HepG2 (cell line): ENCODE data around the gene PEAK3. TPM values are rescaled to one million over a fixed set of nuclear protein-coding genes. Genes with fewer than 3 reads are reported as not detected.

Experiments
- AGO2 ChIP-seq: fragments of 200-400 bp; formaldehyde crosslinking; optimal IDR thresholded peaks from 2 replicates; pipeline ENCODE3; 2017; ENCODE audit warnings: mild to moderate bottlenecking, low read depth, low read length, moderate library complexity
- CAMTA2 ChIP-seq: sonication (generic); formaldehyde crosslinking; IDR thresholded peaks from 2 replicates; pipeline ENCODE4 v1.4.0; 2020; ENCODE audit warnings: mild to moderate bottlenecking, missing genetic modification reagents, borderline replicate concordance
- ERF ChIP-seq: IDR thresholded peaks from 2 replicates; pipeline ENCODE4 v1.6.1; 2018; ENCODE audit warnings: missing biosample characterization, missing genetic modification reagents
- GPN1 ChIP-seq: sonication (generic); formaldehyde crosslinking; IDR thresholded peaks from 2 replicates; pipeline ENCODE4 v1.5.1; 2020; ENCODE audit warnings: missing genetic modification reagents, borderline replicate concordance
- HNF4A ChIP-seq: sonication (generic); formaldehyde crosslinking; IDR thresholded peaks from 2 replicates; pipeline ENCODE4 v1.4.0; 2020; ENCODE audit warnings: missing genetic modification reagents
- HNRNPLL ChIP-seq: fragments of 200-400 bp; formaldehyde crosslinking; IDR thresholded peaks from 2 replicates; pipeline ENCODE4 v1.6.1; 2017; ENCODE audit warnings: mild to moderate bottlenecking, low read depth, low read length; ENCODE audit not compliant: poor library complexity, severe bottlenecking
- KAT2B ChIP-seq: fragments of 150-350 bp; IDR thresholded peaks from 2 replicates; pipeline ENCODE4 v1.6.1; 2014; ENCODE audit warnings: low read depth, low read length, borderline replicate concordance
- KDM2A ChIP-seq: sonication (generic); formaldehyde crosslinking; IDR thresholded peaks from 2 replicates; pipeline ENCODE4 v1.4.0; 2020; ENCODE audit warnings: low read depth, missing genetic modification reagents, borderline replicate concordance
- KLF9 ChIP-seq: IDR thresholded peaks from 2 replicates; pipeline ENCODE4 v1.6.1; 2016; ENCODE audit warnings: low read depth
- POLR2G ChIP-seq: fragments of 200-400 bp; formaldehyde crosslinking; IDR thresholded peaks from 2 replicates; pipeline ENCODE4 v1.6.1; 2018; ENCODE audit warnings: mild to moderate bottlenecking, low read depth, low read length, moderate library complexity
- RBFOX2 ChIP-seq: fragments of 200-400 bp; formaldehyde crosslinking; IDR thresholded peaks from 2 replicates; pipeline ENCODE4 v1.6.1; 2017; ENCODE audit warnings: low read depth, mild to moderate bottlenecking, low read length
- U2AF1 ChIP-seq: fragments of 200-400 bp; formaldehyde crosslinking; optimal IDR thresholded peaks from 2 replicates; pipeline ENCODE3; 2017; ENCODE audit warnings: mild to moderate bottlenecking, low read depth, low read length
- ZBTB38 ChIP-seq: sonication (generic); formaldehyde crosslinking; IDR thresholded peaks from 2 replicates; pipeline ENCODE4 v1.5.1; 2020; ENCODE audit warnings: mild to moderate bottlenecking, missing genetic modification reagents
- ZFY ChIP-seq: sonication (generic); formaldehyde crosslinking; IDR thresholded peaks from 2 replicates; pipeline ENCODE4 v1.4.0; 2020; ENCODE audit warnings: missing genetic modification reagents
- ZNF121 ChIP-seq: sonication (generic); formaldehyde crosslinking; IDR thresholded peaks from 2 replicates; pipeline ENCODE4 v1.5.0; 2020; ENCODE audit warnings: mild to moderate bottlenecking, missing genetic modification reagents
- ZNF615 ChIP-seq: sonication (generic); formaldehyde crosslinking; IDR thresholded peaks from 2 replicates; pipeline ENCODE4 v1.5.0; 2020; ENCODE audit warnings: mild to moderate bottlenecking, missing genetic modification reagents, borderline replicate concordance
- polyA plus RNA-seq, 8 experiments: library from polyadenylated mRNA; depleted of rRNA in 3 of 8; stranded (reverse) in 7 of 8; unstranded in 1 of 8; fragments of >200 nt; fragmentation: Illumina TruSeq in 4 of 8; extraction: Trizol in 4 of 8; gene quantifications; 2 replicates each; pipeline versions ENCODE4 v1.2.1 to v1.2.3, GENCODE V29; 2011 to 2016; ENCODE audit warnings: low read depth in 4 of 8, missing spikeins in 1 of 8, mixed read lengths in 1 of 8; ENCODE audit not compliant: insufficient read depth in 1 of 8
- total RNA-seq, 5 experiments: library from RNA; depleted of rRNA; stranded (reverse); fragments of >200 nt; fragmentation: Illumina TruSeq; extraction: Trizol; gene quantifications; 2 replicates each; pipeline ENCODE4 v1.2.3, GENCODE V29; 2016; ENCODE audit warnings: low read depth in 1 of 5
- TF ChIP-seq, protein P1 (sequence below): sonication (generic); formaldehyde crosslinking; IDR thresholded peaks from 2 replicates; pipeline ENCODE4 v1.4.0; 2020; ENCODE audit warnings: missing genetic modification reagents
- TF ChIP-seq, protein P2 (sequence below): sonication (generic); formaldehyde crosslinking; IDR thresholded peaks from 2 replicates; pipeline ENCODE4 v1.8.1; 2023; ENCODE audit warnings: mild to moderate bottlenecking, missing genetic modification reagents
- TF ChIP-seq, protein P3 (sequence below): sonication (generic); formaldehyde crosslinking; IDR thresholded peaks from 2 replicates; pipeline ENCODE4 v1.9.0; 2022; ENCODE audit warnings: low read depth, missing genetic modification reagents
- TF ChIP-seq, protein P4 (sequence below): sonication (generic); formaldehyde crosslinking; IDR thresholded peaks from 2 replicates; pipeline ENCODE4 v1.4.0; 2020; ENCODE audit warnings: missing genetic modification reagents

Gene PEAK3
- total and polyA plus RNA-seq, 2 of the 13 experiments (the other 11 are each of a cell fraction or from before 2014, with no cell fraction given), result not detected

DNA sequence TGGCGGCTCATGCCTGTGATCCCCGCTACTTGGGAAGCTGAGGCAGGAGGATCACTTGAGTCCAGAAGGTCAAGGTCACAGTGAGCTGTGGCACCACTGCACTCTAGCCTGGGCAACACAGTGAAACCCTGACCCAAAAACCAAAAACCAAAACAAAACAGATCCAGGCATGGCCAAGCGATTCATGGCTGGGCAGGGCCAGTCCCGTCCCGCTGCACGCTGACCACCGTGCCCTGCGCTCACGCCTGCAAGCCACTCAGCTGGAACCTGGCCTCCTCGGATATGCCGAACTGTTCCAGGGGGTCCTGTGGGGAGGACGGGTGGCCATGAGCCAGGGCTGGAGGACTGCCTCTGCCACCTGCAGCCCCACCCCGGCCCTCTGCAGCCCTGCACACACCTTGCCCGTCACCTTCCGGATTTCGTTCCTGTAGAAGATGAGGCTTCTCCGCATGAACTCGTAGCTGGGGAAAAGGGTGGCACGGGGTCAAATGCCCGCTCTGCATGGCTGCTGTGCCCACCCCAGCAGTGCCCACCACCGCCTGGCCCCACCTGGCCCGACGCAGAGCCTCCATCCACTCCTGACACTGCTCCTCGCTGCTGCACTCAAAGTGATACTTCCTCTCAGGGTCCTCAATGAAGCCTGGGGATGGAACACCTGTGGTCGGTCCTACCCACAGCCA, 48.2 kb downstream of the PEAK3 start (continued):
- TF ChIP-seq, protein P1, sequence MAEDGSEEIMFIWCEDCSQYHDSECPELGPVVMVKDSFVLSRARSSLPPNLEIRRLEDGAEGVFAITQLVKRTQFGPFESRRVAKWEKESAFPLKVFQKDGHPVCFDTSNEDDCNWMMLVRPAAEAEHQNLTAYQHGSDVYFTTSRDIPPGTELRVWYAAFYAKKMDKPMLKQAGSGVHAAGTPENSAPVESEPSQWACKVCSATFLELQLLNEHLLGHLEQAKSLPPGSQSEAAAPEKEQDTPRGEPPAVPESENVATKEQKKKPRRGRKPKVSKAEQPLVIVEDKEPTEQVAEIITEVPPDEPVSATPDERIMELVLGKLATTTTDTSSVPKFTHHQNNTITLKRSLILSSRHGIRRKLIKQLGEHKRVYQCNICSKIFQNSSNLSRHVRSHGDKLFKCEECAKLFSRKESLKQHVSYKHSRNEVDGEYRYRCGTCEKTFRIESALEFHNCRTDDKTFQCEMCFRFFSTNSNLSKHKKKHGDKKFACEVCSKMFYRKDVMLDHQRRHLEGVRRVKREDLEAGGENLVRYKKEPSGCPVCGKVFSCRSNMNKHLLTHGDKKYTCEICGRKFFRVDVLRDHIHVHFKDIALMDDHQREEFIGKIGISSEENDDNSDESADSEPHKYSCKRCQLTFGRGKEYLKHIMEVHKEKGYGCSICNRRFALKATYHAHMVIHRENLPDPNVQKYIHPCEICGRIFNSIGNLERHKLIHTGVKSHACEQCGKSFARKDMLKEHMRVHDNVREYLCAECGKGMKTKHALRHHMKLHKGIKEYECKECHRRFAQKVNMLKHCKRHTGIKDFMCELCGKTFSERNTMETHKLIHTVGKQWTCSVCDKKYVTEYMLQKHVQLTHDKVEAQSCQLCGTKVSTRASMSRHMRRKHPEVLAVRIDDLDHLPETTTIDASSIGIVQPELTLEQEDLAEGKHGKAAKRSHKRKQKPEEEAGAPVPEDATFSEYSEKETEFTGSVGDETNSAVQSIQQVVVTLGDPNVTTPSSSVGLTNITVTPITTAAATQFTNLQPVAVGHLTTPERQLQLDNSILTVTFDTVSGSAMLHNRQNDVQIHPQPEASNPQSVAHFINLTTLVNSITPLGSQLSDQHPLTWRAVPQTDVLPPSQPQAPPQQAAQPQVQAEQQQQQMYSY (CRISPR knock-in tag), result no peak
- TF ChIP-seq, protein P2, sequence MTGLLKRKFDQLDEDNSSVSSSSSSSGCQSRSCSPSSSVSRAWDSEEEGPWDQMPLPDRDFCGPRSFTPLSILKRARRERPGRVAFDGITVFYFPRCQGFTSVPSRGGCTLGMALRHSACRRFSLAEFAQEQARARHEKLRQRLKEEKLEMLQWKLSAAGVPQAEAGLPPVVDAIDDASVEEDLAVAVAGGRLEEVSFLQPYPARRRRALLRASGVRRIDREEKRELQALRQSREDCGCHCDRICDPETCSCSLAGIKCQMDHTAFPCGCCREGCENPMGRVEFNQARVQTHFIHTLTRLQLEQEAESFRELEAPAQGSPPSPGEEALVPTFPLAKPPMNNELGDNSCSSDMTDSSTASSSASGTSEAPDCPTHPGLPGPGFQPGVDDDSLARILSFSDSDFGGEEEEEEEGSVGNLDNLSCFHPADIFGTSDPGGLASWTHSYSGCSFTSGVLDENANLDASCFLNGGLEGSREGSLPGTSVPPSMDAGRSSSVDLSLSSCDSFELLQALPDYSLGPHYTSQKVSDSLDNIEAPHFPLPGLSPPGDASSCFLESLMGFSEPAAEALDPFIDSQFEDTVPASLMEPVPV (CRISPR knock-in tag), result no peak
- TF ChIP-seq GPN1 (CRISPR knock-in tag) (no peak), ERF (CRISPR knock-in tag) (no peak), KDM2A (CRISPR knock-in tag) (no peak), HNRNPLL (no peak), POLR2G (peak; percentile 7; the same call in 1 of the 2 replicates), KLF9 (CRISPR knock-in tag) (no peak), ZNF615 (CRISPR knock-in tag) (no peak), KAT2B (no peak), CAMTA2 (CRISPR knock-in tag) (no peak), RBFOX2 (peak; percentile 71), AGO2 (peak; percentile 21), HNF4A (peak; percentile 34; the same call in 1 of the 2 replicates), U2AF1 (no peak), ZFY (CRISPR knock-in tag) (0 out of 2 replicates have a peak, but pooled peaks have one; percentile 13), ZBTB38 (peak; percentile 50), ZNF121 (CRISPR knock-in tag) (peak; percentile 64)
- TF ChIP-seq, protein P3, sequence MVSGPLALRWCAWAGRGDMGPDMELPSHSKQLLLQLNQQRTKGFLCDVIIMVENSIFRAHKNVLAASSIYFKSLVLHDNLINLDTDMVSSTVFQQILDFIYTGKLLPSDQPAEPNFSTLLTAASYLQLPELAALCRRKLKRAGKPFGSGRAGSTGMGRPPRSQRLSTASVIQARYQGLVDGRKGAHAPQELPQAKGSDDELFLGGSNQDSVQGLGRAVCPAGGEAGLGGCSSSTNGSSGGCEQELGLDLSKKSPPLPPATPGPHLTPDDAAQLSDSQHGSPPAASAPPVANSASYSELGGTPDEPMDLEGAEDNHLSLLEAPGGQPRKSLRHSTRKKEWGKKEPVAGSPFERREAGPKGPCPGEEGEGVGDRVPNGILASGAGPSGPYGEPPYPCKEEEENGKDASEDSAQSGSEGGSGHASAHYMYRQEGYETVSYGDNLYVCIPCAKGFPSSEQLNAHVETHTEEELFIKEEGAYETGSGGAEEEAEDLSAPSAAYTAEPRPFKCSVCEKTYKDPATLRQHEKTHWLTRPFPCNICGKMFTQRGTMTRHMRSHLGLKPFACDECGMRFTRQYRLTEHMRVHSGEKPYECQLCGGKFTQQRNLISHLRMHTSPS (CRISPR knock-in tag), result 0 out of 2 replicates have a peak, but pooled peaks have one; percentile 2
- TF ChIP-seq, protein P4, sequence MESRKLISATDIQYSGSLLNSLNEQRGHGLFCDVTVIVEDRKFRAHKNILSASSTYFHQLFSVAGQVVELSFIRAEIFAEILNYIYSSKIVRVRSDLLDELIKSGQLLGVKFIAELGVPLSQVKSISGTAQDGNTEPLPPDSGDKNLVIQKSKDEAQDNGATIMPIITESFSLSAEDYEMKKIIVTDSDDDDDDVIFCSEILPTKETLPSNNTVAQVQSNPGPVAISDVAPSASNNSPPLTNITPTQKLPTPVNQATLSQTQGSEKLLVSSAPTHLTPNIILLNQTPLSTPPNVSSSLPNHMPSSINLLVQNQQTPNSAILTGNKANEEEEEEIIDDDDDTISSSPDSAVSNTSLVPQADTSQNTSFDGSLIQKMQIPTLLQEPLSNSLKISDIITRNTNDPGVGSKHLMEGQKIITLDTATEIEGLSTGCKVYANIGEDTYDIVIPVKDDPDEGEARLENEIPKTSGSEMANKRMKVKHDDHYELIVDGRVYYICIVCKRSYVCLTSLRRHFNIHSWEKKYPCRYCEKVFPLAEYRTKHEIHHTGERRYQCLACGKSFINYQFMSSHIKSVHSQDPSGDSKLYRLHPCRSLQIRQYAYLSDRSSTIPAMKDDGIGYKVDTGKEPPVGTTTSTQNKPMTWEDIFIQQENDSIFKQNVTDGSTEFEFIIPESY (CRISPR knock-in tag), result peak; percentile 77; the same call in 1 of the 2 replicates
